Fibroblast of lung (primary cell): ENCODE measurements around the gene NOA1. TPM values are rescaled to one million over a fixed set of nuclear protein-coding genes. Genes with fewer than 3 reads are reported as not detected.

ENCODE experiments used
- DNase-seq, 2 donors: peaks; one replicate each; pipeline versions ENCODE4 v3.0.0 to v3.0.0-alpha.2; 2010; ENCODE audit warnings: low read depth in 2 of 2
- H2AFZ ChIP-seq: 2 replicates; pipeline ENCODE4 v1.5.1; 2012; ENCODE audit warnings: low read length, control low read depth, inconsistent platforms
- H3K27ac ChIP-seq: 2 replicates; pipeline ENCODE4 v1.5.1; 2011; ENCODE audit warnings: low read length, control low read depth; ENCODE audit not compliant: insufficient read depth
- H3K27me3 ChIP-seq: 2 replicates; pipeline ENCODE4 v1.5.1; 2011; ENCODE audit warnings: mild to moderate bottlenecking, low read length; ENCODE audit not compliant: control insufficient read depth, insufficient read depth
- H3K36me3 ChIP-seq: 2 replicates; pipeline ENCODE4 v1.5.1; 2011; ENCODE audit warnings: low read length; ENCODE audit not compliant: control insufficient read depth, insufficient read depth
- H3K4me1 ChIP-seq: 2 replicates; pipeline ENCODE4 v1.5.1; 2011; ENCODE audit warnings: low read length; ENCODE audit not compliant: control insufficient read depth, insufficient read depth; ENCODE audit errors: extremely low read depth
- H3K4me2 ChIP-seq: 2 replicates; pipeline ENCODE4 v1.5.1; 2011; ENCODE audit warnings: low read length, control low read depth; ENCODE audit not compliant: insufficient read depth; ENCODE audit errors: extremely low read depth
- H3K4me3 ChIP-seq, 4 experiments: fragments of 200-600 bp in 1 of 4; sonication (generic) in 1 of 4; replicated peaks in 1 of 4; 2 replicates each; pipeline ENCODE4 v1.5.1; 2011 to 2016; ENCODE audit warnings: low read length in 4 of 4, low read depth in 3 of 4, mild to moderate bottlenecking in 3 of 4, control low read depth in 2 of 4, inconsistent platforms in 1 of 4, mixed read lengths in 1 of 4; ENCODE audit not compliant: insufficient read depth in 1 of 4; ENCODE audit errors: control extremely low read depth in 1 of 4
- H3K79me2 ChIP-seq: 2 replicates; pipeline ENCODE4 v1.5.1; 2012; ENCODE audit warnings: mild to moderate bottlenecking, low read length, inconsistent platforms; ENCODE audit not compliant: control insufficient read depth, insufficient read depth
- H3K9ac ChIP-seq: 2 replicates; pipeline ENCODE4 v1.5.1; 2011; ENCODE audit warnings: mild to moderate bottlenecking, low read length, control low read depth; ENCODE audit not compliant: insufficient read depth
- H3K9me3 ChIP-seq: 2 replicates; pipeline ENCODE4 v1.5.1; 2012; ENCODE audit warnings: low read depth, low read length; ENCODE audit not compliant: control insufficient read depth, insufficient read depth
- H4K20me1 ChIP-seq: 2 replicates; pipeline ENCODE4 v1.5.1; 2011; ENCODE audit warnings: low read length; ENCODE audit not compliant: control insufficient read depth, insufficient read depth; ENCODE audit errors: extremely low read depth
- CTCF ChIP-seq, 2 donors: IDR thresholded peaks in 1 of 2; conservative IDR thresholded peaks in 1 of 2; 1 replicate in 1 of 2; 2 replicates in 1 of 2; pipeline ENCODE4 v1.5.1; 2011 to 2012; ENCODE audit warnings: low read length in 2 of 2, control low read depth in 1 of 2, inconsistent platforms in 1 of 2, low read depth in 1 of 2, mild to moderate bottlenecking in 1 of 2
- EZH2 ChIP-seq: IDR thresholded peaks from 2 replicates; pipeline ENCODE4 v1.5.1; 2012; ENCODE audit warnings: low read length, control low read depth, mild to moderate bottlenecking; ENCODE audit errors: missing control alignments
- polyA minus RNA-seq: library from RNA; depleted of rRNA, polyadenylated mRNA; stranded (reverse); fragments of >200 nt; gene quantifications from 2 replicates; pipeline ENCODE4 v1.2.3, GENCODE V29; 2011; ENCODE audit warnings: low replicate concordance
- polyA plus RNA-seq, 2 donors: library from polyadenylated mRNA; depleted of rRNA in 1 of 2; stranded (reverse) in 1 of 2; unstranded in 1 of 2; fragments of >200 nt; gene quantifications; 2 replicates each; pipeline ENCODE4 v1.2.1, GENCODE V29; 2011 to 2012; ENCODE audit warnings: missing spikeins in 1 of 2
- total RNA-seq: library from RNA; depleted of rRNA; stranded (reverse); fragments of >200 nt; gene quantifications from 2 replicates; pipeline ENCODE4 v1.2.1, GENCODE V29; 2014

NOA1 gene
- total RNA-seq (15.0 and 17.7 TPM in 2 replicates), polyA plus RNA-seq (10.0 and 12.1 TPM in 2 replicates), polyA minus RNA-seq (4.6 and 5.9 TPM in 2 replicates)
- polyA plus RNA-seq (2012): 9.0 and 9.7 TPM in 2 replicates

GRCh38 chr4:56977321-56978012 is at the start of gene NOA1:
NOA1 (minus strand) TSS chr4:56977606; CDS start chr4:56977585, 21 bp downstream.
- peak; percentile 98 to 99 for DNase-seq
- peak within 1 kb of the TSS; percentile 98 for H3K27ac ChIP-seq
- H3K27me3 ChIP-seq: no peaks in the 10 kb centered on the region
- H2AFZ ChIP-seq: peak within 1 kb of the TSS; percentile 62
- H3K79me2 ChIP-seq: peaks cover 61% of the 10 kb centered on the region
- no peaks in the 10 kb centered on the region for H3K9me3 ChIP-seq
- H3K4me3 ChIP-seq: peak within 1 kb of the TSS; percentile 49 to 99 (median 98)
- peaks cover 4% of the 10 kb centered on the region for H3K36me3 ChIP-seq
- peak within 1 kb of the TSS; percentile 87 for H3K9ac ChIP-seq
- H4K20me1 ChIP-seq: no peaks in the 10 kb centered on the region
- H3K4me1 ChIP-seq: peaks cover 5% of the 10 kb centered on the region
- TF ChIP-seq CTCF (conservative IDR thresholded peaks at IDR 0.05 in 1 of 2, IDR thresholded peaks at IDR 0.05 in 1 of 2; ENCODE audit: low read depth in 1 of 2, low read length in 2 of 2) (no peak), EZH2 (no peak)
- peak within 1 kb of the TSS; percentile 93 for H3K4me2 ChIP-seq

GRCh38 chr4:57023104-57023503 is 45.7 kb upstream of the NOA1 start:
- no peak overlapping the region for H3K4me2 ChIP-seq
- H3K9ac ChIP-seq: no peak overlapping the region
- no peaks in the 10 kb centered on the region for H3K27me3 ChIP-seq
- H4K20me1 ChIP-seq: no peaks in the 10 kb centered on the region
- TF ChIP-seq CTCF (conservative IDR thresholded peaks at IDR 0.05 in 1 of 2, IDR thresholded peaks at IDR 0.05 in 1 of 2; ENCODE audit: low read depth in 1 of 2, low read length in 2 of 2) (no peak), EZH2 (no peak)
- H3K79me2 ChIP-seq: no peaks in the 10 kb centered on the region
- no peaks in the 10 kb centered on the region for H3K9me3 ChIP-seq
- no peak overlapping the region for H3K4me3 ChIP-seq
- H3K27ac ChIP-seq: no peak overlapping the region
- no peak overlapping the region for H2AFZ ChIP-seq
- peaks cover 8% of the 10 kb centered on the region for H3K4me1 ChIP-seq
- peaks cover 8% of the 10 kb centered on the region for H3K36me3 ChIP-seq
- peak; percentile 65 to 92 for DNase-seq

GRCh38 chr4:57020467-57021101 is 43.2 kb upstream of the NOA1 start:
- H3K36me3 ChIP-seq: peaks cover 10% of the 10 kb centered on the region
- no peak for TF ChIP-seq CTCF (conservative IDR thresholded peaks at IDR 0.05 in 1 of 2, IDR thresholded peaks at IDR 0.05 in 1 of 2; ENCODE audit: low read depth in 1 of 2, low read length in 2 of 2)
- TF ChIP-seq EZH2: no peak
- no peak overlapping the region for H2AFZ ChIP-seq
- DNase-seq: peak; percentile 72 to 88
- H3K27me3 ChIP-seq: no peaks in the 10 kb centered on the region
- H3K4me3 ChIP-seq: no peak overlapping the region
- H3K79me2 ChIP-seq: no peaks in the 10 kb centered on the region
- peaks cover 8% of the 10 kb centered on the region for H3K4me1 ChIP-seq
- H3K9ac ChIP-seq: no peak overlapping the region
- no peaks in the 10 kb centered on the region for H3K9me3 ChIP-seq
- H3K4me2 ChIP-seq: no peak overlapping the region
- no peaks in the 10 kb centered on the region for H4K20me1 ChIP-seq
- H3K27ac ChIP-seq: peak overlapping the region; percentile 7
